HCT116 (cell line): ENCODE measurements around the gene TMPRSS7. TPM values are rescaled to one million over a fixed set of nuclear protein-coding genes. Genes with fewer than 3 reads are reported as not detected.

Source experiments
- ATAC-seq: fragments of 200-7000 bp; cut with Tn5 transposase; 2 replicates; pipeline ENCODE4 v1.9.1; 2020; ENCODE audit warnings: mild to moderate bottlenecking, moderate library complexity
- BruUV-seq: library from RNA; stranded (reverse); fragments of 400-500 nt; replicated peaks from 2 replicates; lab custom pipeline; 2021; lab: Mats Ljungman, UMichigan
- CTCF ChIA-PET: fragments of 300-600 bp; sonication (Branson Sonifier 250); formaldehyde crosslinking; loops from one replicate; lab custom pipeline; 2021; ENCODE audit warnings: antibody characterized with exemption; lab: Charles Lee
- POLR2A ChIA-PET: fragments of 300-600, 350-600 bp; sonication (Branson Sonifier 250); formaldehyde crosslinking; loops from one replicate; lab custom pipeline; 2021; ENCODE audit warnings: antibody characterized with exemption; lab: Charles Lee
- RAD21 ChIA-PET, 2 experiments: fragments of 300-600 bp; sonication (Branson Sonifier 250); formaldehyde crosslinking; loops; one replicate each; lab custom pipeline; 2023; ENCODE audit warnings: low total read pairs in 2 of 2; ENCODE audit not compliant: uncharacterized antibody in 2 of 2, unreplicated experiment in 2 of 2, low non-redundant PET in 1 of 2; lab: Charles Lee
- DNase-seq: peaks from one replicate; pipeline ENCODE4 v3.0.0-alpha.2; 2010; ENCODE audit warnings: low read depth, low spot score
- H2AFZ ChIP-seq: fragments of 200-600 bp; shearing (Covaris generic), sonication (generic); 2 replicates; pipeline ENCODE4 v1.6.1; 2017; ENCODE audit warnings: low read depth, mixed run types, mixed read lengths, antibody characterized with exemption, low read length; ENCODE audit not compliant: poor library complexity, severe bottlenecking
- H3K27ac ChIP-seq: 2 replicates; pipeline ENCODE4 v1.5.1; 2012; ENCODE audit warnings: low read depth, low read length
- H3K27me3 ChIP-seq: fragments of 200-600 bp; sonication (generic); 2 replicates; pipeline ENCODE4 v1.6.1; 2016; ENCODE audit warnings: mixed run types, low read length, mixed read lengths; ENCODE audit not compliant: insufficient read depth
- H3K36me3 ChIP-seq, 2 experiments: fragments of 200-500 bp in 1 of 2; fragments of 200-600 bp in 1 of 2; sonication (Bioruptor generic) in 1 of 2; sonication (generic) in 1 of 2; 2 replicates each; pipeline versions ENCODE4 v1.5.1 to v1.6.1; 2014 to 2016; ENCODE audit warnings: low read length in 2 of 2, inconsistent platforms in 1 of 2, mixed read lengths in 1 of 2, mixed run types in 1 of 2; ENCODE audit not compliant: insufficient read depth in 2 of 2, control insufficient read depth in 1 of 2
- H3K4me1 ChIP-seq, 2 experiments: fragments of 200-600 bp in 1 of 2; sonication (generic) in 1 of 2; 2 replicates each; pipeline versions ENCODE4 v1.5.1 to v1.6.1; 2012 to 2017; ENCODE audit warnings: low read length in 2 of 2, inconsistent platforms in 1 of 2, mild to moderate bottlenecking in 1 of 2, mixed read lengths in 1 of 2, mixed run types in 1 of 2, moderate library complexity in 1 of 2; ENCODE audit not compliant: insufficient read depth in 2 of 2, control insufficient read depth in 1 of 2
- H3K4me2 ChIP-seq: fragments of 200-600 bp; sonication (generic); 2 replicates; pipeline ENCODE4 v1.6.1; 2017; ENCODE audit warnings: mixed run types, low read length, mixed read lengths
- H3K4me3 ChIP-seq, 2 experiments: fragments of 200-600 bp in 1 of 2; sonication (generic) in 1 of 2; replicated peaks in 1 of 2; 2 replicates each; pipeline ENCODE4 v1.5.1; 2011 to 2016; ENCODE audit warnings: low read length in 2 of 2, control low read depth in 1 of 2, low read depth in 1 of 2, mild to moderate bottlenecking in 1 of 2, mixed read lengths in 1 of 2, mixed run types in 1 of 2
- H3K79me2 ChIP-seq: fragments of 200-600 bp; sonication (generic); 2 replicates; pipeline ENCODE4 v1.6.1; 2017; ENCODE audit warnings: mild to moderate bottlenecking, mixed run types, low read length, moderate library complexity, mixed read lengths; ENCODE audit not compliant: insufficient read depth
- H3K9ac ChIP-seq: fragments of 200-600 bp; sonication (generic); 2 replicates; pipeline ENCODE4 v1.6.1; 2016; ENCODE audit warnings: low read length, mixed read lengths
- H3K9me2 ChIP-seq: fragments of 200-600 bp; sonication (generic), shearing (Covaris generic); 2 replicates; pipeline ENCODE4 v1.6.1; 2017; ENCODE audit warnings: mixed run types, mild to moderate bottlenecking, moderate library complexity; ENCODE audit not compliant: insufficient read depth
- H3K9me3 ChIP-seq, 2 experiments: fragments of 200-500 bp in 1 of 2; fragments of 200-600 bp in 1 of 2; sonication (Bioruptor generic) in 1 of 2; sonication (generic) in 1 of 2; 2 replicates each; pipeline ENCODE4 v1.6.1; 2014 to 2017; ENCODE audit warnings: low read length in 2 of 2, mixed read lengths in 2 of 2, inconsistent platforms in 1 of 2, low read depth in 1 of 2, mild to moderate bottlenecking in 1 of 2, mixed run types in 1 of 2, moderate library complexity in 1 of 2; ENCODE audit not compliant: control insufficient read depth in 1 of 2, insufficient read depth in 1 of 2
- H4K20me1 ChIP-seq: fragments of 200-600 bp; sonication (generic), shearing (Covaris generic); 2 replicates; pipeline ENCODE4 v1.6.1; 2017; ENCODE audit warnings: mixed run types, mild to moderate bottlenecking, moderate library complexity; ENCODE audit not compliant: insufficient read depth
- ATF3 ChIP-seq: IDR thresholded peaks from 2 replicates; pipeline ENCODE4 v1.6.1; 2012
- CBX3 ChIP-seq: IDR thresholded peaks from 2 replicates; pipeline ENCODE4 v1.6.1; 2012; ENCODE audit warnings: low read depth
- CEBPB ChIP-seq: IDR thresholded peaks from 2 replicates; pipeline ENCODE4 v1.6.1; 2012; ENCODE audit warnings: low read depth
- EGR1 ChIP-seq: IDR thresholded peaks from 2 replicates; pipeline ENCODE4 v1.6.1; 2012; ENCODE audit warnings: low read depth
- ELF1 ChIP-seq: IDR thresholded peaks from 2 replicates; pipeline ENCODE4 v1.6.1; 2012; ENCODE audit warnings: low read depth, borderline replicate concordance
- EZH2phosphoT487 ChIP-seq: fragments of 200-600 bp; IDR thresholded peaks from 2 replicates; pipeline ENCODE4 v1.6.1; 2018; ENCODE audit warnings: antibody characterized with exemption, borderline replicate concordance
- JUND ChIP-seq: IDR thresholded peaks from 2 replicates; pipeline ENCODE4 v1.6.1; 2012
- MAX ChIP-seq: IDR thresholded peaks from 2 replicates; pipeline ENCODE4 v1.6.1; 2012
- POLR2A ChIP-seq: IDR thresholded peaks from 2 replicates; pipeline ENCODE4 v1.7.0; 2011; ENCODE audit warnings: borderline replicate concordance; ENCODE audit not compliant: insufficient read depth, insufficient read length; ENCODE audit errors: extremely low read depth
- POLR2AphosphoS5 ChIP-seq: IDR thresholded peaks from 2 replicates; pipeline ENCODE4 v1.6.1; 2011; ENCODE audit warnings: mild to moderate bottlenecking, low read depth, low read length, moderate library complexity
- RAD21 ChIP-seq: IDR thresholded peaks from 2 replicates; pipeline ENCODE4 v1.6.1; 2012; ENCODE audit warnings: low read depth, mild to moderate bottlenecking
- REST ChIP-seq: IDR thresholded peaks from 2 replicates; pipeline ENCODE4 v1.6.1; 2012; ENCODE audit warnings: low read depth
- SIN3A ChIP-seq: IDR thresholded peaks from 2 replicates; pipeline ENCODE4 v1.6.1; 2012; ENCODE audit warnings: low read depth
- SP1 ChIP-seq: IDR thresholded peaks from 2 replicates; pipeline ENCODE4 v1.6.1; 2012; ENCODE audit warnings: low read depth
- SRF ChIP-seq: IDR thresholded peaks from 2 replicates; pipeline ENCODE4 v1.6.1; 2012; ENCODE audit warnings: low read depth
- TCF7L2 ChIP-seq: IDR thresholded peaks from 2 replicates; pipeline ENCODE4 v1.7.0; 2011; ENCODE audit warnings: borderline replicate concordance, inconsistent platforms; ENCODE audit not compliant: insufficient read depth, insufficient read length; ENCODE audit errors: extremely low read depth
- YY1 ChIP-seq: IDR thresholded peaks from 2 replicates; pipeline ENCODE4 v1.6.1; 2011; ENCODE audit warnings: low read length, low read depth, moderate library complexity, mild to moderate bottlenecking; ENCODE audit not compliant: insufficient replicate concordance; ENCODE audit errors: extremely low read depth
- ZBTB33 ChIP-seq: IDR thresholded peaks from 2 replicates; pipeline ENCODE4 v1.6.1; 2011; ENCODE audit warnings: mild to moderate bottlenecking, low read length, moderate library complexity; ENCODE audit not compliant: insufficient replicate concordance; ENCODE audit errors: extremely low read depth
- ZNF274 ChIP-seq: fragments of 200-500 bp; sonication (Bioruptor generic); IDR thresholded peaks from 2 replicates; pipeline ENCODE4 v1.6.1; 2014; ENCODE audit warnings: mild to moderate bottlenecking, low read depth, low read length, inconsistent platforms
- intact Hi-C: fragments of 100-400 bp; cut with micrococcal nuclease; formaldehyde crosslinking; loops from 2 replicates; pipeline ENCODE4 v1.10.0; 2022
- total RNA-seq: library from RNA; stranded (reverse); gene quantifications from one replicate; pipeline ENCODE4 v1.2.1, GENCODE V29; 2021; ENCODE audit not compliant: unreplicated experiment

The TMPRSS7 gene
- total RNA-seq, 1 experiment from 2014 or later, result not detected

- no peak for ATAC-seq
- no peak for DNase-seq
- Histone ChIP-seq H3K9ac (no peak overlapping the region), H3K9me2 (no peaks in the 10 kb centered on the region), H3K4me2 (peak overlapping the region; percentile 61), H4K20me1 (no peaks in the 10 kb centered on the region), H3K4me1 (peaks cover 2 to 41% of the 10 kb centered on the region in 2 experiments; a peak in 3 of 4 replicates), H3K4me3 (no peak overlapping the region), H3K36me3 (no peaks in the 10 kb centered on the region), H3K27me3 (no peaks in the 10 kb centered on the region), H3K79me2 (no peaks in the 10 kb centered on the region)
- intact Hi-C loops, result no loop called here
- no TSS peak for BruUV-seq
- RAD21 ChIA-PET, result interaction anchor here (0.6 to 1.2 kb wide), 3 partner anchors 14 to 36 kb away, joined by 3 to 8 read pairs (median 4); no protein-coding TSS in a partner anchor
- CTCF ChIA-PET, result interaction anchor here (1.0 to 3.9 kb wide), 5 partner anchors 10 to 109 kb away, joined by 3 to 46 read pairs (median 4); partner anchors contain the start of gene ABHD10
- TF ChIP-seq EZH2phosphoT487 (no peak), CEBPB (no peak), SRF (no peak), RAD21 (no peak), MAX (no peak), JUND (no peak), ELF1 (no peak), REST (no peak), ZNF274 (no peak), EGR1 (no peak), SIN3A (no peak), YY1 (no peak), ATF3 (no peak), CBX3 (no peak), ZBTB33 (no peak), POLR2A (no peak), POLR2AphosphoS5 (no peak), TCF7L2 (no peak), SP1 (no peak)
- TF ChIP-seq, all 23 proteins: peak for 0
- Histone ChIP-seq H3K9me3 (no peaks in the 10 kb centered on the region), H2AFZ (no peak overlapping the region), H3K27ac (no peak overlapping the region)
- POLR2A ChIA-PET, result interaction anchor here (0.7 to 3.9 kb wide), 4 partner anchors 8 to 26 kb away, joined by 3 to 19 read pairs (median 5); partner anchors contain the start of gene ABHD10
These were observed 31.0 kb upstream of the TMPRSS7 start for GRCh38 chr3:112003321-112004080.
